H1 (cell line): ENCODE results near the gene WDFY4. TPM values are rescaled to one million over a fixed set of nuclear protein-coding genes. Genes with fewer than 3 reads are reported as not detected.

ENCODE experiments used
- CTCF ChIA-PET: fragments of 300-600 bp; sonication (Branson Sonifier 250); formaldehyde crosslinking; loops from one replicate; lab custom pipeline; 2021; ENCODE audit not compliant: partially characterized antibody; lab: Charles Lee
- POLR2A ChIA-PET: fragments of 300-600 bp; sonication (Branson Sonifier 250); formaldehyde crosslinking; loops from one replicate; lab custom pipeline; 2021; ENCODE audit warnings: inconsistent platforms; ENCODE audit not compliant: partially characterized antibody; lab: Charles Lee
- DNase-seq, 2 experiments: peaks; one replicate each; pipeline versions ENCODE4 v3.0.0 to v3.0.0-alpha.2; 2010 to 2022; ENCODE audit warnings: low spot score in 2 of 2, low read depth in 1 of 2, mixed read lengths in 1 of 2
- FAIRE-seq: peaks from 2 replicates; lab custom pipeline; 2011; peaks lifted over from hg19 to GRCh38; lab: Jason Lieb, UNC
- H2AFZ ChIP-seq: 2 replicates; pipeline ENCODE4 v1.8.1; 2012; ENCODE audit warnings: low read length, inconsistent platforms
- H2AK5ac ChIP-seq: 2 replicates; pipeline ENCODE4 v1.6.1; 2013; ENCODE audit warnings: low read depth, low read length
- H2BK120ac ChIP-seq: replicated peaks from 2 replicates; pipeline ENCODE3; 2013; ENCODE audit warnings: low read depth, low read length, inconsistent platforms
- H2BK12ac ChIP-seq: 2 replicates; pipeline ENCODE4 v1.6.1; 2013; ENCODE audit warnings: low read depth, low read length
- H2BK15ac ChIP-seq: 2 replicates; pipeline ENCODE4 v1.6.1; 2013; ENCODE audit warnings: low read length
- H2BK20ac ChIP-seq: 2 replicates; pipeline ENCODE4 v1.6.1; 2013; ENCODE audit warnings: low read length
- H2BK5ac ChIP-seq: 2 replicates; pipeline ENCODE4 v1.6.1; 2013; ENCODE audit warnings: low read depth, low read length
- H3K14ac ChIP-seq: 2 replicates; pipeline ENCODE4 v1.6.1; 2013; ENCODE audit warnings: inconsistent platforms; ENCODE audit not compliant: insufficient read length
- H3K18ac ChIP-seq: 2 replicates; pipeline ENCODE4 v1.6.1; 2013; ENCODE audit warnings: low read length; ENCODE audit errors: extremely low read depth
- H3K23ac ChIP-seq: 2 replicates; pipeline ENCODE4 v1.6.1; 2013; ENCODE audit warnings: inconsistent platforms; ENCODE audit not compliant: insufficient read length
- H3K23me2 ChIP-seq: 2 replicates; pipeline ENCODE4 v1.6.1; 2013; ENCODE audit warnings: low read depth, low read length
- H3K27ac ChIP-seq: 2 replicates; pipeline ENCODE4 v1.6.1; 2011; ENCODE audit warnings: low read depth, low read length, inconsistent platforms
- H3K27me3 ChIP-seq, 4 experiments: replicated peaks in 1 of 4; 1 replicate in 1 of 4; 2 replicates in 3 of 4; pipeline versions ENCODE4 v1.6.1 to v1.8.1; 2011 to 2013; ENCODE audit warnings: low read length in 3 of 4, mild to moderate bottlenecking in 3 of 4, inconsistent platforms in 2 of 4, mixed read lengths in 2 of 4, moderate library complexity in 1 of 4; ENCODE audit not compliant: control insufficient read depth in 3 of 4, insufficient read depth in 3 of 4; ENCODE audit errors: extremely low read depth in 1 of 4
- H3K36me3 ChIP-seq, 4 experiments: 2 replicates each; pipeline versions ENCODE4 v1.6.1 to v1.8.1; 2011 to 2013; ENCODE audit warnings: mild to moderate bottlenecking in 4 of 4, low read length in 3 of 4, moderate library complexity in 2 of 4, control low read depth in 1 of 4, inconsistent platforms in 1 of 4; ENCODE audit not compliant: insufficient read depth in 4 of 4, control insufficient read depth in 2 of 4
- H3K4ac ChIP-seq: replicated peaks from 2 replicates; pipeline ENCODE3; 2013; ENCODE audit warnings: low read length, low read depth, mixed read lengths, inconsistent platforms; ENCODE audit not compliant: insufficient read length
- H3K4me1 ChIP-seq, 4 experiments: replicated peaks in 1 of 4; 1 replicate in 1 of 4; 2 replicates in 3 of 4; pipeline versions ENCODE4 v1.6.1 to v1.8.1; 2011 to 2013; ENCODE audit warnings: low read length in 3 of 4, inconsistent platforms in 2 of 4, mixed read lengths in 1 of 4; ENCODE audit not compliant: insufficient read depth in 4 of 4, control insufficient read depth in 3 of 4
- H3K4me2 ChIP-seq, 2 experiments: 2 replicates each; pipeline versions ENCODE4 v1.6.1 to v1.8.1; 2011 to 2013; ENCODE audit warnings: low read depth in 2 of 2, low read length in 2 of 2, control low read depth in 1 of 2, inconsistent platforms in 1 of 2, mild to moderate bottlenecking in 1 of 2; ENCODE audit not compliant: insufficient read depth in 1 of 2
- H3K4me3 ChIP-seq, 4 experiments: fragments of 200-600, 300-600 bp in 1 of 4; sonication (generic), shearing (Covaris generic), sonication (Bioruptor Twin) in 1 of 4; 2 replicates each; pipeline versions ENCODE4 v1.5.1 to v1.8.1; 2011 to 2016; ENCODE audit warnings: low read length in 4 of 4, low read depth in 3 of 4, control low read depth in 2 of 4, inconsistent platforms in 2 of 4, mild to moderate bottlenecking in 2 of 4, mixed read lengths in 1 of 4, moderate library complexity in 1 of 4; ENCODE audit not compliant: insufficient read depth in 2 of 4; ENCODE audit errors: extremely low read depth in 1 of 4
- H3K56ac ChIP-seq: replicated peaks from 2 replicates; pipeline ENCODE3; 2013; ENCODE audit warnings: low read depth, mild to moderate bottlenecking, mixed read lengths, low read length, inconsistent platforms; ENCODE audit not compliant: insufficient read length
- H3K79me1 ChIP-seq: 2 replicates; pipeline ENCODE4 v1.6.1; 2013; ENCODE audit warnings: low read depth, low read length, control low read depth
- H3K79me2 ChIP-seq, 2 experiments: 2 replicates each; pipeline versions ENCODE4 v1.6.1 to v1.8.1; 2012 to 2013; ENCODE audit warnings: low read length in 2 of 2, mild to moderate bottlenecking in 2 of 2, inconsistent platforms in 1 of 2; ENCODE audit not compliant: insufficient read depth in 2 of 2, control insufficient read depth in 1 of 2
- H3K9ac ChIP-seq, 4 experiments: replicated peaks in 1 of 4; 1 replicate in 1 of 4; 2 replicates in 3 of 4; pipeline versions ENCODE4 v1.6.1 to v1.8.1; 2011 to 2013; ENCODE audit warnings: low read depth in 3 of 4, low read length in 3 of 4, control low read depth in 2 of 4, mild to moderate bottlenecking in 2 of 4, moderate library complexity in 2 of 4, inconsistent platforms in 1 of 4; ENCODE audit errors: extremely low read depth in 1 of 4
- H3K9me3 ChIP-seq, 2 experiments: 2 replicates each; pipeline versions ENCODE4 v1.6.1 to v1.8.1; 2012 to 2013; ENCODE audit warnings: mild to moderate bottlenecking in 2 of 2, moderate library complexity in 2 of 2, control low read depth in 1 of 2, inconsistent platforms in 1 of 2, low read depth in 1 of 2, low read length in 1 of 2, mixed read lengths in 1 of 2; ENCODE audit not compliant: insufficient read depth in 2 of 2
- H4K20me1 ChIP-seq, 2 experiments: replicated peaks in 1 of 2; 2 replicates each; pipeline versions ENCODE3 to v1.8.1; 2011 to 2013; ENCODE audit warnings: inconsistent platforms in 2 of 2, low read length in 2 of 2, mild to moderate bottlenecking in 1 of 2; ENCODE audit not compliant: insufficient read depth in 2 of 2, control insufficient read depth in 1 of 2
- H4K5ac ChIP-seq: 2 replicates; pipeline ENCODE4 v1.6.1; 2013; ENCODE audit warnings: low read length, low read depth, mixed read lengths, inconsistent platforms; ENCODE audit not compliant: insufficient read length
- H4K8ac ChIP-seq: 2 replicates; pipeline ENCODE4 v1.8.0; 2013; ENCODE audit warnings: mild to moderate bottlenecking, moderate library complexity, low read length, inconsistent platforms; ENCODE audit not compliant: insufficient read depth; ENCODE audit errors: extremely low read depth
- H4K91ac ChIP-seq: replicated peaks from 2 replicates; pipeline ENCODE3; 2013; ENCODE audit warnings: low read length, mixed read lengths, inconsistent platforms; ENCODE audit not compliant: insufficient read length
- CHD7 ChIP-seq: fragments of 300-600 bp; sonication (generic); IDR thresholded peaks from 2 replicates; pipeline ENCODE4 v1.7.1; 2012; ENCODE audit warnings: low read length, moderate library complexity, mild to moderate bottlenecking, inconsistent platforms; ENCODE audit not compliant: insufficient replicate concordance
- WGBS, 2 experiments: shearing (Covaris generic) in 1 of 2; methylation state at CpG; one replicate each; pipeline versions ENCODE4 v1.1.6 to v1.1.7; 2013 to 2015; ENCODE audit warnings: low lambda C conversion rate in 2 of 2, mixed read lengths in 2 of 2, inconsistent platforms in 1 of 2, low coverage in 1 of 2, missing lambda C conversion rate in 1 of 2; ENCODE audit not compliant: insufficient replicate concordance in 2 of 2, insufficient coverage in 1 of 2, insufficient read length in 1 of 2; ENCODE audit errors: extremely low coverage in 1 of 2, missing lambda C conversion rate in 1 of 2; 5-methylcytosine and 5-hydroxymethylcytosine counted together
- polyA plus RNA-seq, 7 experiments: library from polyadenylated mRNA; depleted of rRNA in 3 of 7; stranded (reverse) in 5 of 7; unstranded in 2 of 7; fragments of >200 nt in 5 of 7; fragments of 200-250 nt in 2 of 7; gene quantifications; 1 replicate in 5 of 7; 2 replicates in 1 of 7; 4 replicates in 1 of 7; pipeline versions ENCODE4 v1.2.1 to v1.2.3, GENCODE V29; 2011 to 2013; ENCODE audit warnings: missing spikeins in 2 of 7, mixed read lengths in 2 of 7
- total RNA-seq: library from RNA; stranded (reverse); fragmentation: NEBNext Ultra II Directional; extraction: Animal tissue kit (Norgen Biotek cat#: 25700); gene quantifications from 2 replicates; pipeline ENCODE4 v1.2.1, GENCODE V29; 2021

WDFY4 gene
- total and polyA plus RNA-seq, 2 of the 8 experiments (the other 6 are each of a cell fraction or from before 2014, with no cell fraction given), result not detected

GRCh38 chr10:48784031-48784430 is 99.4 kb downstream of the WDFY4 start:
- Histone ChIP-seq H3K18ac (no peak overlapping the region), H2AFZ (no peak overlapping the region), H3K79me2 (no peaks in the 10 kb centered on the region), H3K4me3 (no peak overlapping the region), H3K56ac (no peak overlapping the region), H3K36me3 (no peaks in the 10 kb centered on the region), H3K23ac (no peak overlapping the region), H2BK5ac (no peak overlapping the region), H3K27ac (no peak overlapping the region), H3K79me1 (no peaks in the 10 kb centered on the region), H4K20me1 (no peaks in the 10 kb centered on the region), H2BK20ac (no peak overlapping the region), H3K4me1 (no peaks in the 10 kb centered on the region), H3K9ac (no peak overlapping the region), H4K91ac (no peak overlapping the region), H3K14ac (no peak overlapping the region), H3K9me3 (no peaks in the 10 kb centered on the region), H4K5ac (no peak overlapping the region), H3K23me2 (no peaks in the 10 kb centered on the region), H4K8ac (no peak overlapping the region), H2BK120ac (no peak overlapping the region), H2BK12ac (no peak overlapping the region), H3K4me2 (no peak overlapping the region), H2AK5ac (no peak overlapping the region), H2BK15ac (no peak overlapping the region), H3K27me3 (no peaks in the 10 kb centered on the region), H3K4ac (no peak overlapping the region)
- WGBS, 2 experiments, result 85% methylated on average over 2 of the region's 2 CpGs; no CpG with 5 or more reads in 1 of the 2 experiments
- no peak for DNase-seq
- POLR2A ChIA-PET, result no interaction called here
- FAIRE-seq, result no peak
- CTCF ChIA-PET, result no interaction called here
- TF ChIP-seq CHD7, result no peak
